GM03348 (cell line): ENCODE results near the gene TGIF1.
A peak's percentile ranks its signal among the peaks of the same experiment; 100 is the strongest.
"Not testable (repeated sequence)": the region's sequence is repeated elsewhere in the genome, so short reads cannot be mapped to it uniquely, and the experiment has no call there.

Source experiments
- DNase-seq: peaks from one replicate; pipeline ENCODE4 v3.0.0; 2012; ENCODE audit warnings: low spot score

TGIF1 gene

GRCh38 chr18:3455907-3456685 lies 6.1 kb downstream of the TGIF1 start:
- peak; percentile 43 for DNase-seq

DNA sequence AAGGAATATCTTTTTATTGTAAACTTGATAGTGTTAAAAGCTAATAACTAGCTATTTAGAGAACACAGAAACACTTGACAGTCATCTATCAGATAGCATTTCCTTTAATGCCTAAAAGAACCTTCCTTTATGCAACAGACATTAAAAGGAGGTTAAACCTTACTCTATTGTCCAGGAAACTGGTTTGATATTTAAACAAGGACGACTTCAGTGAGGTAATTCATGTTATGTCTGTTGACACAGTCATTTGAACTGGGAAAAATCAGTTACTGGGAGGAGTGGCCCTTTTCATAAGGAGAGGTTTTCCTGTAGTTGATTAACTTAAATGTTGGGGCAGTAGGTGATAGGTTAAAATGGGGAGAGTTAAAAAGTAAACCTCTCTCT lies 6.7 kb downstream of the TGIF1 start:
- DNase-seq: no peak

DNA sequence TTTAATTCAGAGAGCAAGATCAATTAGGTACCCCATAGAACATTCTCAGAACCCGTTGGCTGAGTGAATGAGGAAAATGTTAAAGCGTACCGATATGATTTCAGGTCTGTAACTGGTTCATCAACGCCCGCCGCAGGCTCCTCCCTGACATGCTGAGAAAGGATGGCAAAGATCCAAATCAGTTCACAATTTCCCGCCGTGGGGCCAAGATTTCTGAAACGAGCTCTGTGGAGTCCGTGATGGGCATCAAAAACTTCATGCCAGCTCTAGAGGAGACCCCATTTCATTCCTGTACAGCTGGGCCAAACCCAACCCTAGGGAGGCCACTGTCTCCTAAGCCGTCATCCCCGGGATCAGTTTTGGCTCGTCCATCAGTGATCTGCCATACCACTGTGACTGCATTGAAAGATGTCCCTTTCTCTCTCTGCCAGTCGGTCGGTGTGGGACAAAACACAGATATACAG lies 7.3 kb downstream of the TGIF1 start:
- no peak for DNase-seq

DNA sequence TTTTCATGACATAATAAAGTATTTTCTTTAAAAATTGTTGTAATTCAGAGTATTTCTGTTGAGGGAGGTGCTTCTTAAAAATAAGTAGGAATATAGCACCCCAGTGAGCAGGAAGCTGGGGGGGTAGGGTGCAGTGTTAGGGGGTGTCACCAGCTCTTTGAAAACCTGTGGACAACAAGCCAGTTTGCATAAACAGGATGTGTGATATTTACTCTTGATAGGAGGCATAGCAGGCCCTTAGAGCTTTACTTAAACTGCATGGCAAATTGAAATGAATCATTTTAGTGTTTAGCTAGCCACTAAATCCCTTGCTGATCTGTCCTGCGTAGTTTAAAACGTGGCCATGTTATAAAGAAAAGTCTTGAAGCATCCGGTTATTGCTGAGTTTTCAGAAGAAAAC lies 8.4 kb downstream of the TGIF1 start:
- DNase-seq: no peak

GRCh38 chr18:3458952-3459853 lies 9.2 kb downstream of the TGIF1 start:
- no peak for DNase-seq

DNA sequence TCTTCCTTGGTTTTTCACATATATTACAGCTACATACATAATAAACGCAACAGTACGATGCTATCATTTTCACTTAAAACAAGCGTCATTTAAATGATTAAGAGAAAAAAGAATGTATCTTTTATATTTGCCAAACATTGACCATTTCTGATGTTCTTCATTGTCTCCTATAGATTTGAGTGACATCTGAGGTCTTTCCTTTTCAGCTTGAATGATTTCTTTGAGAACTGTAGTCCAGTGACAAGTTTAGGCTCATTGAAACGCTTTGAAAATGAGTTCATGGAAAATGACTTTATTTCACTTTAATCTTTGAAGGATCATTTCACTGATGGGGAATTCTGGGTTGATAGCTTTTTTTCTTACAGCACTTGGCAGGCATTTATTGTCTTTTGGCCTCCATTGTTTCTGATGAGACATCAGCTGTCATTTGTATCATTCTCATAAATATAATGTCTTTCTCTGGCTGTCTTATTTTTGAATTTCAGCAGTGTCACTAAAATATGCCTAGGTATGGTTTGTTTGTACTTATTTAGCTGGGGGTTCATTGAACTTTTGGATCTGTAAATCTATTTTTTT lies 10.9 kb downstream of the TGIF1 start:
- DNase-seq: no peak

- DNase-seq: no peak
These were observed 11.7 kb downstream of the TGIF1 start for GRCh38 chr18:3461704-3462103.

DNA sequence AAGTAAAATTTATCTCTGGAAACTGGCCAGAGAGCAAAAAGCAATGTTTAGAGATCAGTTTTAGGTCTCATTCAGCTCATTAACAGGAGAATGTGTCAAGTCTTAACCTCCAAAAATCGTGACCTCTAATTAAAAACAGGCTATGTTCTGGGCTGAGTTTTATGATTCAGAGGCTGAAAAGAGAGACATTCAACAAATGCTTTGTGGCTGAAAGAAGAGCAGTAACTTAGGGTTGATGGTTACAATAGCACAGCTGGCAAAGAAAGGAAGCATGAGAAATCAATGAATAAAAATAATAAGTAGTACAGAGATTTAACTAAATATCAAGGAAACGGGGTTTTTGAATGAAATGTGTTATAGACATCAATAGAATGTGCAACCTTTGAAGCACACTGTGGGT lies 13.1 kb downstream of the TGIF1 start:
- peak; percentile 58 for DNase-seq

GRCh38 chr18:3466045-3466444 lies 16.1 kb downstream of the TGIF1 start:
- peak; percentile 83 for DNase-seq

DNA sequence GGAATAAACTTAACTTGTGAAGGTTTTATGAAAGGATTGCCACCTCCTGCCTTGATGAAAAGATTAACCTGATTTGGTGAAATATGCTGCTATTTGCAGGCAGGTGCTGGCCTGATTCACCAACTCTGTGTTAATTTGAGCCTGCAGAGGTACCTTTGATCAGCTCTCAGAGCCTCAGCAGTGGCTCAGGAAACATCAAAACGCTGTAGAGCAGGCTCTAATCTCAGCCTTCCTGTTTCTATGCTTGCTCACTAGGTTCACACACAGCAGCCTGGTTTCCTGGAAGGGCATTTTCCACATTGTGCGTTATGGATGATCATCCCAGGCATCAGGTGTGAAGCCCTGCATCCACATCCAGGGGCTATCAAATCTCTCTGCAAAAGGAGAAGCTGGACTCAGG lies 16.9 kb downstream of the TGIF1 start:
- DNase-seq: no peak

DNA sequence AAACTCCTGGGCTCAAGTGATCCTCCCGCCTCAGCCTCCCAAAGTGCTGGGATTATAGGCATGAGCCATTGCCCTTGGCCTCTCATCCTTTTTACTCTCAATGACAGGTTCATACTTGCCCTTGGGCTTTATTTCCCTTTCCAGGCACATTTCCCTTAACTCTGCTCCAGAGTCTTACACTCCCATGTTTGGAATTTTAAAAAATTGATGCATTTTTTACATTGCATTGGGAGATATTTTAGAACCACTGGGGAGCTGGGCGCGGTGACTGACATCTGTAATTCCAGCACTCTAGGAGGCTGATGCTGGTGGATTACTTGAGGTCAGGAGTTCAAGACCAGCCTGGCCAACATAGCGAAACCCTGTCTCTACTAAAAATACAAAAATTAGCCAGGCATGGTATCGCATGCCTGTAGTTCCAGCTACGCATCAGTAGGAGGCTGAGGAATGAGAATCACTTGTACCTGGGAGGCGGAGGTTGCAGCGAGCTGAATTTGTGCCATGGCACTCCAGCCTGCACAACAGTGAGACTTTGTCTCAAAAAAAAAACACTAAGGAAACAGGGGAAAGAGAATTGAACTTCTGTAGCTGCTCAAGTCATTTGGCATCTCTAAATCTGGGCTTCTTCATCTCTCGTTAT lies 18.2 kb downstream of the TGIF1 start:
- no peak for DNase-seq

- no peak for DNase-seq
These were observed 18.9 kb downstream of the TGIF1 start for GRCh38 chr18:3468833-3469232.

- no peak for DNase-seq
These were observed 21.2 kb downstream of the TGIF1 start for GRCh38 chr18:3471141-3471648.

- DNase-seq: not testable (repeated sequence)
These were observed 22.1 kb downstream of the TGIF1 start for GRCh38 chr18:3472121-3472520.

- no peak for DNase-seq
These were observed 22.9 kb downstream of the TGIF1 start for GRCh38 chr18:3472681-3473544.

- DNase-seq: peak; percentile 41
These were observed 28.4 kb downstream of the TGIF1 start for GRCh38 chr18:3478262-3478978.

GRCh38 chr18:3479978-3480509 lies 30.1 kb downstream of the TGIF1 start:
- no peak for DNase-seq

- no peak for DNase-seq
These were observed 31.0 kb downstream of the TGIF1 start for GRCh38 chr18:3480827-3481573.

GRCh38 chr18:3481696-3482210 lies 31.8 kb downstream of the TGIF1 start:
- peak; percentile 42 for DNase-seq
